H1 (cell line): ENCODE measurements around the gene EPB41L3. TPM values are rescaled to one million over a fixed set of nuclear protein-coding genes. Genes with fewer than 3 reads are reported as not detected.

Experiments used
- BCL11A ChIP-seq, 2 experiments: IDR thresholded peaks; one replicate each; pipeline ENCODE4 v1.6.1; 2011; ENCODE audit warnings: low read depth in 2 of 2, low read length in 2 of 2, mild to moderate bottlenecking in 2 of 2
- KDM4A ChIP-seq: IDR thresholded peaks from one replicate; pipeline ENCODE4 v1.7.1; 2012; ENCODE audit warnings: low read depth, mild to moderate bottlenecking, moderate library complexity, low read length, inconsistent platforms; ENCODE audit not compliant: severe bottlenecking
- polyA plus RNA-seq, 7 experiments: library from polyadenylated mRNA; depleted of rRNA in 3 of 7; stranded (reverse) in 5 of 7; unstranded in 2 of 7; fragments of >200 nt in 5 of 7; fragments of 200-250 nt in 2 of 7; gene quantifications; 1 replicate in 5 of 7; 2 replicates in 1 of 7; 4 replicates in 1 of 7; pipeline versions ENCODE4 v1.2.1 to v1.2.3, GENCODE V29; 2011 to 2013; ENCODE audit warnings: missing spikeins in 2 of 7, mixed read lengths in 2 of 7
- total RNA-seq: library from RNA; stranded (reverse); fragmentation: NEBNext Ultra II Directional; extraction: Animal tissue kit (Norgen Biotek cat#: 25700); gene quantifications from 2 replicates; pipeline ENCODE4 v1.2.1, GENCODE V29; 2021

Gene EPB41L3
- total and polyA plus RNA-seq, 2 of the 8 experiments (the other 6 are each of a cell fraction or from before 2014, with no cell fraction given) = 7.9 to 16.1 TPM

DNA sequence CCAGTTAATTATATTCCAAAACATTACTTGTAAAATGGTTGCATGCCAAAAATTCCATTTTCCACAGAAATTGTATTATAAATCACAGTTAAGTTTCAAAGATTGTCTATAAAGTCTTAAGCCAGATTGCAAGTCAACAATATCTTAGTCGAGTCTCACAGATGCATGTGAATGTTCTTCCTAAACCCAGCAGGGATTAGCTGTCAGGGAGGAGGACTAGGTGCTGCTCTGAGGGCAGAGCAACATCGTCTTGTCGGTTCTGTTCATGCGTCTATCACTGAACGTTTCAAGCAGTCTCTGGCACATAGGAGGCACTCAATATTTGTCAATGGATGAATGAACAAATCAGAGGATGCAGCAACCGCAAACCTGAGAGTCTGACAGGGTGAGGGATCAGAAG lies 27.0 kb downstream of the EPB41L3 start (continued):
- TF ChIP-seq KDM4A (no peak), BCL11A (IDR thresholded peaks at IDR 0.05; ENCODE audit: low read depth in 2 of 2, low read length in 2 of 2) (no peak)
